Memory B cell (primary cell): Measurements from ENCODE around the gene FBXO15.

Experiments used
- ATAC-seq: fragments of 150-1000 bp; cut with Tn5 transposase; 2 replicates; pipeline ENCODE4 v1.10.0; 2021; ENCODE audit warnings: low read depth, mild to moderate bottlenecking, moderate library complexity
- DNase-seq, 2 donors: peaks; one replicate each; pipeline ENCODE4 v3.0.0; 2022; ENCODE audit warnings: low spot score in 2 of 2
- H3K27ac Mint-ChIP-seq: one replicate; pipeline ENCODE4 v1.8.0; 2022; ENCODE audit warnings: mild to moderate bottlenecking, moderate library complexity, mixed read lengths
- H3K27me3 Mint-ChIP-seq: one replicate; pipeline ENCODE4 v1.8.0; 2022; ENCODE audit warnings: mixed read lengths
- H3K36me3 Mint-ChIP-seq: one replicate; pipeline ENCODE4 v1.8.0; 2022; ENCODE audit warnings: mild to moderate bottlenecking, mixed read lengths
- H3K4me1 Mint-ChIP-seq: one replicate; pipeline ENCODE4 v1.8.0; 2022; ENCODE audit warnings: mixed read lengths
- H3K4me3 Mint-ChIP-seq: one replicate; pipeline ENCODE4 v1.8.0; 2022; ENCODE audit warnings: mild to moderate bottlenecking, moderate library complexity, mixed read lengths
- H3K9me3 Mint-ChIP-seq: one replicate; pipeline ENCODE4 v1.8.0; 2022; ENCODE audit warnings: mixed read lengths

Gene FBXO15, protein sequence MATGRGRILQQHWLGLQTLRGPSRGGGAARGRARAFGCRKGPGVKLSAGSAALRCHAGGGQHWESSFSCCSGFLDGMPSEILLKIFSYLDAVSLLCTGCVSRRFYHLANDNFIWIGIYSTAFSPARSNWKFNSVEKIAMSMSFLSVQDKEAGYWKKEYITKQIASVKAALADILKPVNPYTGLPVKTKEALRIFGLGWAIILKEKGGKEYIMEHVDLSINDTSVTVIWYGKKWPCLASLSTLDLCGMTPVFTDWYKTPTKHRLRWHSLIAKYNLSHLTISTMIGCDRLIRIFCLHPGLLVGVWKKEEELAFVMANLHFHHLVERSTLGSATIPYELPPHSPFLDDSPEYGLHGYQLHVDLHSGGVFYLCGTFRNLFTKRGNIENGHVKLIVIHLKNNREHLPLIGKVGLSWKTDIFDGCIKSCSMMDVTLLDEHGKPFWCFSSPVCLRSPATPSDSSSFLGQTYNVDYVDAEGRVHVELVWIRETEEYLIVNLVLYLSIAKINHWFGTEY

DNA sequence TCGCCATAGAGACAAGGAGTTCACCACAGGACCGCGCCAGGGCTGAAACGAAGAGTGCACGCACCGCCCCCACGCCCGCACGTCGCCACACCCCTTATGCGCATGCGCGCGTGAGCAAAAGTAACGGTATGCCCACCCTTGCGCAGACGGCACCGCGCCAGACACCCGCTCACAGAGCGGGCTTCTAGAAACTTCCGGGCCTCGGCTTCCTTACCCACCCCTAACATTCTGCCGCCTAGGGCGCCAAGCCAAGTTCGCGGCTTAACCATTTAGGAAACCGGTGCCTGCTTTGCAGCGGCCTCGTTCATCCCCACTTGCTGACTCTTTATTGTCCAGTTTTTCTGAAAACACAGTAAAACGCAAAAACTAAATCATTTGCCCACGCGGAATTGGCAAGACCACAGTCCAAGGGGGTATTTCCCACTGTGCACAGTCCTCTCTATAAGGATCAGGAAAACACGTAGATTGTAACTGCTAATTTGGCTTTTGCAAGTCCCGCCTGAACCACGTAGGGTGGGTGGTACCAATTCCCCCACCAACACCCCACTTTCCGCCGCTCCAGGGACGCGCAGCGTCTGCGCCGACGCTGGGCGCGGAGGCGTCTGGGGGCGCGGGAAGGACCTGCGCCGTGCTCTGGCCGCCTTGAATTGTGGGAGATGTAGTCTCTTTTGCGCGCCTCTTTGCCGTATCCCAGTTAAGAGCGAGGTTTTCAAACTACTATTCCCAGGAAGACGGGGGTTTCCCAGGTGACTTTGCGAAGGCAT, at the start of gene FBXO15, which contains the start of gene TIMM21:
Gene FBXO15 (minus strand): TSS at position 56 of the 764 bp plus-strand sequence. CDS start 49 bp downstream, at position 7.
Gene TIMM21 (plus strand): TSS at position 745 of the 764 bp plus-strand sequence. CDS start 286 bp downstream, outside the sequence.
- ATAC-seq, result peak; percentile 82

GRCh38 chr18:74196220-74197119, 48.8 kb upstream of the FBXO15 start:
- H3K4me3 Mint-ChIP-seq, result peak overlapping the region; percentile 87
- ATAC-seq (peak; percentile 91), DNase-seq (peak; percentile 46 to 72)
- peak overlapping the region; percentile 80 for H3K27ac Mint-ChIP-seq
- peaks cover 6% of the 10 kb centered on the region for H3K27me3 Mint-ChIP-seq
- H3K4me1 Mint-ChIP-seq, result peaks cover 7% of the 10 kb centered on the region
- no peaks in the 10 kb centered on the region for H3K36me3 Mint-ChIP-seq
- no peaks in the 10 kb centered on the region for H3K9me3 Mint-ChIP-seq

More for the DNA sequence above, at the start of gene FBXO15, which contains the start of gene TIMM21:
- Mint-ChIP-seq H3K4me3 (peak within 1 kb of the TSS; percentile 94), H3K9me3 (no peaks in the 10 kb centered on the region), H3K27ac (peak within 1 kb of the TSS; percentile 95), H3K36me3 (no peaks in the 10 kb centered on the region), H3K4me1 (peaks cover 24% of the 10 kb centered on the region), H3K27me3 (peaks cover 2% of the 10 kb centered on the region)
- DNase-seq, result peak; percentile 88 to 92

DNA sequence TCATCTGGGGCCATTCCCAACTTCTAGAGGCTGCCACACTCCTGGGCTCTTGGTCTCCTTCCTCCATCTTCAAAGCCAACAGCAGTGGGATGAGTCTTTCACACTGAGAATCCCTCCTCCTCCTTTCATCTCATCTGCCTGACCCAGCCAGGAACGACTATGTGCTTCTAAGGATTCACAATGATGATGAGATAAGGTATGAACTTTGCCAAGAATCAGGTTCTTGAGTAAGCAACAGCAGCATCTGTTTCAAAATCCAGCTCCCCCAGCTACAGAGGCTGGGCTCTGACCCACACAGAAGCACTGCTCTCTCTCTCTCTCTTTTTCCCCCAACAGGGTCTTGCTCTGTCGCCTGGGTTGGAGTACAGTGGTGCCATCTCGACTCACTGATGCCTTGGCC, 47.1 kb upstream of the FBXO15 start:
- no peak overlapping the region for H3K4me3 Mint-ChIP-seq
- no peak for DNase-seq
- H3K27ac Mint-ChIP-seq, result no peak overlapping the region
- no peaks in the 10 kb centered on the region for H3K9me3 Mint-ChIP-seq
- ATAC-seq, result no peak
- H3K4me1 Mint-ChIP-seq, result peaks cover 7% of the 10 kb centered on the region
- H3K36me3 Mint-ChIP-seq, result no peaks in the 10 kb centered on the region
- H3K27me3 Mint-ChIP-seq, result peaks cover 9% of the 10 kb centered on the region

DNA sequence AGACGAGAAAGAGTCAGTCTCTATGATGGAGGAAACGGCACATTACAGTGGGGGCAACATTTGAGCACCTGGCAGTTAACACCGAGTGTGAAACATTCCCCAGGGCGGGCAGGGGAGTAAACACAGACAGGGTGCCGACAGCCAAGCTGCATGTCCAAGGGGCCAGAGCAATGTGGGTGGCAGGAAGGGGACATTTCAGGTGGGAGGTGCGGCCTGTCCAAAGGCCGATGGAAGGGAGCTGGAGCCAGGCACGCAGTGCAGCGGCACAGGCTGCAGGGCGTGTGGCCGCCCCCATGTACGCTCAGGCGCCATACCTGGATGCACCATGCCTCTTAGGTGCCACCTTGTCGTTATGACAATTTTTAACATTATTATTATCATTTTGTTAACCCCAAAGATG, 43.9 kb upstream of the FBXO15 start:
- peaks cover 5% of the 10 kb centered on the region for H3K4me1 Mint-ChIP-seq
- no peak for ATAC-seq
- no peak for DNase-seq
- no peak overlapping the region for H3K27ac Mint-ChIP-seq
- no peaks in the 10 kb centered on the region for H3K36me3 Mint-ChIP-seq
- no peaks in the 10 kb centered on the region for H3K9me3 Mint-ChIP-seq
- H3K4me3 Mint-ChIP-seq, result no peak overlapping the region
- peaks cover 15% of the 10 kb centered on the region for H3K27me3 Mint-ChIP-seq

- no peaks in the 10 kb centered on the region for H3K9me3 Mint-ChIP-seq
- no peak overlapping the region for H3K27ac Mint-ChIP-seq
- peaks cover 15% of the 10 kb centered on the region for H3K27me3 Mint-ChIP-seq
- no peaks in the 10 kb centered on the region for H3K4me1 Mint-ChIP-seq
- ATAC-seq, result no peak
- H3K36me3 Mint-ChIP-seq, result no peaks in the 10 kb centered on the region
- no peak overlapping the region for H3K4me3 Mint-ChIP-seq
- no peak for DNase-seq
Measured at GRCh38 chr18:74190086-74190485, 42.5 kb upstream of the FBXO15 start.

GRCh38 chr18:74186661-74187060, 39.0 kb upstream of the FBXO15 start:
- no peak for ATAC-seq
- DNase-seq, result no peak
- no peaks in the 10 kb centered on the region for H3K4me1 Mint-ChIP-seq
- no peak overlapping the region for H3K4me3 Mint-ChIP-seq
- H3K27ac Mint-ChIP-seq, result no peak overlapping the region
- no peaks in the 10 kb centered on the region for H3K9me3 Mint-ChIP-seq
- H3K27me3 Mint-ChIP-seq, result peaks cover 17% of the 10 kb centered on the region
- no peaks in the 10 kb centered on the region for H3K36me3 Mint-ChIP-seq

GRCh38 chr18:74185860-74186259, 38.2 kb upstream of the FBXO15 start:
- no peak for ATAC-seq
- Mint-ChIP-seq H3K27ac (no peak overlapping the region), H3K36me3 (no peaks in the 10 kb centered on the region), H3K4me3 (no peak overlapping the region), H3K4me1 (no peaks in the 10 kb centered on the region), H3K9me3 (no peaks in the 10 kb centered on the region), H3K27me3 (peaks cover 15% of the 10 kb centered on the region)
- DNase-seq, result no peak

GRCh38 chr18:74184875-74185274, 37.2 kb upstream of the FBXO15 start:
- Mint-ChIP-seq H3K27ac (no peak overlapping the region), H3K27me3 (peaks cover 15% of the 10 kb centered on the region), H3K4me3 (no peak overlapping the region), H3K4me1 (no peaks in the 10 kb centered on the region), H3K9me3 (no peaks in the 10 kb centered on the region), H3K36me3 (no peaks in the 10 kb centered on the region)
- ATAC-seq, result no peak
- DNase-seq, result no peak

DNA sequence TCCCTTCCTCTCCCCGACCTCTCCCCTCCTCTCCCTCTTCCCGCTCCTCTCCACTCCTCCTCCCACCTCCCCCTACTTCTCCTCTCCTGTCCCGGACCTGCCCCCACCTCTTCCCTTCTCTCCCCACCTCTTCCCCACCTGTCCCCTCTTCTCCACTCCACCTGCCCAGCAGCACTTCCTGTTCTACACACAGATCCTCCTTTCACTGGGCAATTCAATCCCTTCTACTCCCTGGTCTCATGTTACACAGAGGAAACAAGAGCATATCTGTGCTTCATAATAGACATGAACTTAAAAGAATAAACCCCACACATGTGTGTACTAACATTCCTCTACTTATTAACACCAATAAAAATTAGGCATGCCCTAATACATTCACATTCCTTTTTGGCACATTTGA, 35.5 kb upstream of the FBXO15 start:
- ATAC-seq, result no peak
- no peaks in the 10 kb centered on the region for H3K4me1 Mint-ChIP-seq

DNA sequence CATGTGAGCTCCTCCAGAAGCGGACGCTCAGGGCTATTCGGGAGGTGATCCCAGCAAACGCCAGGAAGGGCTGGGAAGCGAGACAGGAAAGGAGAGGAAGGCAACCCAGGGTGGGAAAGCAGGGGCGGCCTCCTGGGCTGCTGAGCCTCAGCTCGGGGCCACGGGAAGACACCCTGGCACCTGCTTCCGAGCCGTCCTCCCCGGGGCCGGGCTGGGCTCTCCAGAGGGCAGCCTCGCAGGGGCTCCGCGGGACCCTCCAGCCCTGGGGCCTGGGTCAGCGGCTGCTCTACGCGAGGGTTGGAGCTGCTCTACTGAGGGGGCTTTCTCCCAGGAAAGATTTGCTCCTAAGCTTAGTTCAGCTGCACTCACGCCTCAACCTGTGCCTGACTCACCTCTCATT, 34.7 kb upstream of the FBXO15 start:
- Mint-ChIP-seq H3K27me3 (peaks cover 12% of the 10 kb centered on the region), H3K4me3 (no peak overlapping the region), H3K9me3 (no peaks in the 10 kb centered on the region), H3K4me1 (no peaks in the 10 kb centered on the region), H3K27ac (no peak overlapping the region), H3K36me3 (no peaks in the 10 kb centered on the region)
- DNase-seq (no peak), ATAC-seq (no peak)

More for the DNA sequence above, 35.5 kb upstream of the FBXO15 start:
- Mint-ChIP-seq H3K27me3 (peaks cover 13% of the 10 kb centered on the region), H3K9me3 (no peaks in the 10 kb centered on the region), H3K36me3 (no peaks in the 10 kb centered on the region), H3K27ac (no peak overlapping the region), H3K4me3 (no peak overlapping the region)
- DNase-seq, result no peak

GRCh38 chr18:74179623-74180199, 32.1 kb upstream of the FBXO15 start:
- no peaks in the 10 kb centered on the region for H3K4me1 Mint-ChIP-seq
- no peaks in the 10 kb centered on the region for H3K36me3 Mint-ChIP-seq
- H3K27ac Mint-ChIP-seq, result no peak overlapping the region
- ATAC-seq (no peak), DNase-seq (no peak)
- no peaks in the 10 kb centered on the region for H3K9me3 Mint-ChIP-seq
- H3K27me3 Mint-ChIP-seq, result peaks cover 8% of the 10 kb centered on the region
- H3K4me3 Mint-ChIP-seq, result no peak overlapping the region

- no peaks in the 10 kb centered on the region for H3K4me1 Mint-ChIP-seq
- H3K27me3 Mint-ChIP-seq, result peaks cover 10% of the 10 kb centered on the region
- no peak for ATAC-seq
- no peak for DNase-seq
- no peaks in the 10 kb centered on the region for H3K36me3 Mint-ChIP-seq
- H3K27ac Mint-ChIP-seq, result no peak overlapping the region
- no peaks in the 10 kb centered on the region for H3K9me3 Mint-ChIP-seq
- no peak overlapping the region for H3K4me3 Mint-ChIP-seq
Measured at GRCh38 chr18:74178884-74179283, 31.2 kb upstream of the FBXO15 start.

DNA sequence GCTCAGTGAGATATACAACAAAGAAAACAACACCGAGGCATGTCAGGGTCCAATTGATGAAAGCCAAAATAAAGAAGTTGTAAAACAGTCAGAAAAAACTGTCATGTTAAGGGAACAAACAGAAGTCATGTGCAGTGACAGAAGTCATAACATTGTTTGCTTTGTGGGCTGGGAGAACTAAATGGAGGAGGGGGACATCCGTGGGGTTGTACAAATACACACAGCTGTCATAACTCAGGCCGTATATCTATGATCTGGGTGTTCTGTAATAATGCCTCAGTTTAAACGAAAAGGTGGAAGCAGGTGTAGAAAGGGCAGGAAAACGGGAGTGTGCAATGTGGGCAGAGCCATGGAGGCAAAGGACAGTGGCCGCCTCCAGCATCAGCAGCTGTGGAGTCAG, 28.0 kb upstream of the FBXO15 start:
- H3K9me3 Mint-ChIP-seq, result no peaks in the 10 kb centered on the region
- H3K36me3 Mint-ChIP-seq, result no peaks in the 10 kb centered on the region
- peaks cover 15% of the 10 kb centered on the region for H3K27me3 Mint-ChIP-seq
- no peak for DNase-seq
- H3K27ac Mint-ChIP-seq, result no peak overlapping the region
- ATAC-seq, result no peak
- H3K4me3 Mint-ChIP-seq, result no peak overlapping the region
- peaks cover 7% of the 10 kb centered on the region for H3K4me1 Mint-ChIP-seq
